NCI-H2081 treated with DMSO at 0.1 percent for 48 hours (cell line): ENCODE results near the gene ROBO1.
"Not testable (repeated sequence)": the region's sequence is repeated elsewhere in the genome, so short reads cannot be mapped to it uniquely, and the experiment has no call there.

Experiments used
- DNase-seq: peaks from one replicate; lab custom pipeline; 2025; lab: John Stamatoyannopoulos, UW

ROBO1 gene

DNA sequence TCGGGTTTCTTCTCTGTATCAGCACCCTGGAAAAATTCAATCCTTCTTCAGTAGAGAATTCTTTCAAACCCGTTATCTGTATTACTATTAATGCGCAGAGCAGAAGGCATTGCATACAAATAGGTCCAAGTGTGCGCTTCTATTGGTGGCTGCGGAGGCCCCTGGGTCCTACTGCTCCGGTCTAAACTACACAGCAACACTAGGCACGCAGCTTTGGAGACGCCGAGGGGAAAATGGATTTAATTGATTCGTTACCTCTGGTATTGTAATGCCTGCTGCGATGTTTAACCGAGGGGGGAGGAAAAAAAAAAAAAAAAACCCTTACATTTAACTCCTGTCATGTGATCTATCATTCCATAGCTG lies at the start of gene ROBO1:
Gene ROBO1 (minus strand): TSS at position 94 of the 363 bp plus-strand sequence.
- DNase-seq = no peak

DNA sequence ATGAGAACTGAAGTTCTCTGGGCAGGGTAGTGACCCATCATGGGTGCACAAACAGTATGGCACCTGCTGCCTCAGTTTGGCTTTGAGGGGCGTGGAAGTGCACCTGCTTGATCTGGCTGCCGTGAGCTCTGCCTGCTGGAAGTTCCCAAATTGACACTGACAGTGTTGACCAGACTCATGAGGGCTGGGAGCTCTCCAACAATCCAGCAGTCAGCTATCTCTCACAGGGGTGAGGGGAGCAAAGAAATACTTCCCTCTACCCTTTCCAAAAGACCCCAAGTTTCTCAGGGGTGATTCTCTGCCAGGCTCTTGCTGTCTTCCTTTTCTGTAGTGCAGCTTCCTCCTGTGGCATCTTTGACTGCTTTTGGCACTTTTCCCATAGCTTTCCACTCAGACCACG lies 49.4 kb upstream of the ROBO1 start:
- no peak for DNase-seq

DNA sequence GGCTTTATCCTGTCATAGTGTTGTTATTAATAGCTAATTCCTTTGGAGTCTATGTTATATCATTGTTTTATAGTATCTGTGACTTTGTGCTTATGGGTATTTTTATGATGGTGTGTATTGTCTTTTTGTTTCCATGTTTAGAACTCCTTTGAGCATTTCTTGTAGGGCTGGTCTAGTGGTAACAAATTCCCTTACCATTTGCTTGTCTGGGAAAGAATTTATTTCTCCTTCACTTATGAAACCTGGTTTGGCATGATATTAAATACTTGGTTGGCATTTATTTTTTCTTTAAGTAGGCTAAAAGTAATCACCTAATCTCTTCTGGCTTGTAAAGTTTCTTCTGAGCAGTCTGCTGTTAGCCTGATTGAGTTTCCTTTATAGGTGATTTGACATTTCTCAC lies 47.7 kb upstream of the ROBO1 start:
- no peak for DNase-seq

- no peak for DNase-seq
Observed at GRCh38 chr3:79810581-79810980, 42.8 kb upstream of the ROBO1 start.

- no peak for DNase-seq
Observed at GRCh38 chr3:79810092-79810491, 42.3 kb upstream of the ROBO1 start.

GRCh38 chr3:79809106-79809505 lies 41.3 kb upstream of the ROBO1 start:
- no peak for DNase-seq

GRCh38 chr3:79808515-79808914 lies 40.7 kb upstream of the ROBO1 start:
- DNase-seq = no peak

- DNase-seq = not testable (repeated sequence)
Observed at GRCh38 chr3:79790177-79790576, 22.4 kb upstream of the ROBO1 start.

- DNase-seq = no peak
Observed at GRCh38 chr3:79773291-79773690, 5.5 kb upstream of the ROBO1 start.

DNA sequence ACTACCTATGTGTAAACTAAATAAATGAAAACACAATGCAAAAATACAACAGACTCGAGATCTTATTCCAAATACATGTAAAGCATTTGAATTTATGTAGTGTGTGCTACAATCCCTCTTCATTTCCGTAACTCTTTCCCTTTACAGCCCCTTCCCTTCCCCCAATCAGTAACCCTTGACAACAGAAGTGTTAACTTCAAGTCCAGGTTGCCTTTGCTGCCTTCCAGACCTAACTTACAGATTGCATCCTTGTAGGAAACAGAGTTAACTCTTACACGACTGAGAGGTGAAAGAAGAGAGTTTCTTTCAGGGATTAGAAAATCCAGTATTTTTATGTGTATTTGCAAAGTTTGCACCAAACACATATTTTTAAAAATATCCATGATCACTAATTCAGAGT lies 1.4 kb upstream of the ROBO1 start:
- DNase-seq = no peak

GRCh38 chr3:79767194-79767904 lies 449 bp downstream of the ROBO1 start:
- no peak for DNase-seq

GRCh38 chr3:79766496-79767193 lies 1.2 kb downstream of the ROBO1 start:
- no peak for DNase-seq

- no peak for DNase-seq
Observed at GRCh38 chr3:79765911-79766310, 1.9 kb downstream of the ROBO1 start.

DNA sequence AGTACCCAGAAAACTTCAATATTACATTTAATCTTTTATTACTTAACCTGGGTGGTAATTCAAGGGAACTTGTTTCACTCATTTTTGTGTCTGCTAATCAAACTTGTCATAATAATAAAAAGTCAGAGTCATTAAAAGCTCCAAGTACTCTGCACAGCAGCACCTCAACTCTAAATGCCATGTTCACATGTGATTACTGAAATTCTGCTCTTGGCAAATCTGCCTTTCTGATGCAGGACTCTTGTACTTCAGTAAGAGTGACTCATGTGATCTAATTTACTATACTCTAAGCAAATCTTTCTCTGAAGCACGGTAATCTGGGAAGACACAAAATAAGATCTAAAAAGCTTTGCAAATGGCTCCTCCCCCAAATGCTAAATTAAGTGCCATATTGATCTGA lies 6.4 kb downstream of the ROBO1 start:
- DNase-seq = no peak

DNA sequence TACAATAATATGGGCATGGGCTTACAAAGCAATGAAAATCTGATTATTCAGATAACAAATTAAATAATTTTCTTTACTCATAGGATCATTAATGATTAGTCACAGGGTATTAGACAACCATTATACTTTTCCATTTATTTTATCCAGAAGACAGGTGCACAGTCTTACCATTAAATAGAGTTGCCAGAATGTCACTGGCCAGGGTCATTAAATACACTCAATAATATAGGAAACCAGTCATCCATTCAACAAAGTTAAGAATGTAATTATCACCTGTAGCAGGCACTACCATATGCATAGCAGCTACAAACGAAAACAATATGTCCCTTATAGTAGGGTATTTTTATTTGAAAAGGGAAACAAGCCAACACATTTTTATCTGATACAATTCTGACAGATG lies 16.1 kb downstream of the ROBO1 start:
- no peak for DNase-seq

- no peak for DNase-seq
Observed at GRCh38 chr3:79737530-79737929, 30.3 kb downstream of the ROBO1 start.

DNA sequence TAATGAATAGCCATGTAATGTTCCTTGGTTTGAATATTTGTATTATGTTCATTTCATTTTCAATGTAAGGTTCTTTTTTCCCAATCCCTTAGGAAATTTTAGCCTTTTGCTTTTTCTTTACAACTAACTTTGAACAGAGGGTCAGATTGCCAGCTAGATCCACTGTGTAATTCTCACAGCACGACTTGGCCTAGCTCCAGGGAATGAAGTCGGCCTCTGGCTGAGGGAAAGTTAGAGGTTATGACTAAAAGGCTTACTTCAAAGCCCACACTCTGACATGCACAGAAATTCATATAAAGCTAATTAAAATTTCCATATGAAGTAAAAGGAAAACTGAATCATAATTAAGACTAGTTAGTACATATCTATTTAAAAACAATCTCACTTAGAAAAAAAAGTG lies 38.7 kb downstream of the ROBO1 start:
- no peak for DNase-seq

- DNase-seq = no peak
Observed at GRCh38 chr3:79726786-79727185, 41.0 kb downstream of the ROBO1 start.

GRCh38 chr3:79724206-79724605 lies 43.6 kb downstream of the ROBO1 start:
- DNase-seq = no peak

DNA sequence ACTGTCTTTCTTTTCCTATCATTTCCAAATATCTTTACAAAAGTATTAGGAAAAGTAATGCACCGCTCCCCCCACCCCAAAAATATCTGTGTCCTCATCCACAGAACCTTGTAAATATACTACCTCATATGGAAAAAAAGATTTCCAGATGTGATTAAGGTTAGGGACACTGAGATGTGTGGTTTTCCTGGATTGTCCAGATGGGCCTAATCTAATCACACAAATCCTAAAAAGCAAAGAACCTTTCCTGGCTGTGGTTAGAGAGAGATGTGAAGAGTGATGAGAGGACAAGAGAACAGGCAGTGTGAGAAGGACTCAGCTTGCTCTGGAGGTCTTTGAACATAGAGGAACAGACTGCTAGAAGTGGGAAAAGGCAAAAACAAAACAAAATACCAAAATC lies 77.7 kb downstream of the ROBO1 start:
- DNase-seq = no peak

DNA sequence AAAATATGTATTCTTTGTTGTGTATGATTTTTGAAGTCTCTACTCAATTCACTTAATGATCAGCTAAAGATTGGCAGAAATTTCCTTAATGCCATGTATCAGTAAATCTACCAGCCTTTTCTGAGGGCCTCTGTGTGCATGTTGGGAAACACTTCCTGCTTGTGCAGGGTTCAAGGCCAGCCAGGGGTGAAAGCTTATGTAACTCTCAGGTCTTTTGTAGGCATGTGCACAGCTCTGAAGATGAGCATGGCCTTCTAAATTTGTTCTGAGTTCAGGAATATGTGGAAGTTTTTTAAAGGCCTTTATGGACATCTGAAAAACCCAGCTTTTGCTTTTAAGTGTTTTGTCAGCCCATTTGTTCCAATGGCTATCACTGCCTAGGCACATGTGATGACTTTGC lies 82.7 kb downstream of the ROBO1 start:
- DNase-seq = no peak

GRCh38 chr3:79684041-79684440 lies 83.8 kb downstream of the ROBO1 start:
- DNase-seq = no peak

DNA sequence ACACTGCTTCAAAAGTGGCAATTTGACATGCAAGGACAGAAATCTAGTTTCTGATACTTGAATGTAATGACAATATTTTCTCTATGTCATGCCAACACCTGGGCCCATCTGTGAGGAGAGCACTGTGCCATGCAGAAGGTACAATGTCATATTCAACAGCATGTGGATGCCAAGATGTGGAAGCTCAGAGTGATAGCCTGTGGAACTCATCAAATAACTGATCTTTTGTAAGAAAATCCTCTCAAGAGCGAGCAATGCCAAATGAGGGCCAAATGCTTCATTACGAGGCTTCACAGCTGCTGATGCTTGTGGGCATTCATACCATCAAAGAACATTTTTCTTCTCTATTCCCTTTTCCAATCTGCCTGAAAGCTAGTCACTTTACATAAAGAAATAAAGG lies 95.1 kb downstream of the ROBO1 start:
- DNase-seq = no peak

GRCh38 chr3:79672075-79672474 lies 95.7 kb downstream of the ROBO1 start:
- DNase-seq = no peak
